ENCODE data around the gene FRMD4A. TPM values are rescaled to one million over a fixed set of nuclear protein-coding genes. Genes with fewer than 3 reads are reported as not detected.

FRMD4A gene
- total and polyA plus RNA-seq, 2 of the 4 experiments (the other 2 are of a cell fraction), result 30.3 to 68.8 TPM

DNA sequence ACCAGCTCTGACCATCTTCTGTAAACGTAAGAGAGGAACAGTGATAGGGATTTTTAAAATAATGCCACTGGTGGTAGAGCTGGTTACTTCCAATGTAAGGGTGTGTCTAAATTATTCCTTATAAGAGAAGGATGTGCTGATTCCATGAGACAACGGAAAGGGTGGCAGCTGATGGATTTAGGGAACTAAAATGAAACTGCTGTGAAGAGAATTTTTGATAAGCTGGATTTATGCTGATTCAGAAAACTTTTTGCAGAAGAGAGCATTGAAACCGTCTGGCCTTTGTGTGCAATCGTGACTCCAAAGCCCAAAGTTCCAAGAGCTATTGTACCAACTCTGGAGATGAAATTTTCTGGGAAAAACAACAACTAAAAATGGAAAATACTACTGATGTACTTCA is 443.0 kb downstream of the FRMD4A start:
- Histone ChIP-seq H3K4ac (ENCODE audit: low read depth, low read length) (no peak overlapping the region), H2BK120ac (ENCODE audit: low read depth, low read length) (no peak overlapping the region), H4K5ac (ENCODE audit: low read depth, low read length) (no peak overlapping the region), H3K4me2 (ENCODE audit: low read depth, low read length) (no peak overlapping the region), H3K9me1 (ENCODE audit: insufficient read depth, low read length) (peaks cover 12% of the 10 kb centered on the region), H3K4me1 (ENCODE audit: control insufficient read depth, insufficient read depth, low read length) (peaks cover 12% of the 10 kb centered on the region), H4K8ac (ENCODE audit: low read depth in 2 of 2, low read length in 2 of 2) (no peak overlapping the region), H3K23ac (ENCODE audit: low read depth, low read length) (no peak overlapping the region), H3K27me3 (ENCODE audit: control insufficient read depth, insufficient read depth, low read length) (no peaks in the 10 kb centered on the region), H2BK15ac (ENCODE audit: low read depth, low read length) (no peak overlapping the region), H2BK5ac (ENCODE audit: low read depth, low read length, poor library complexity, severe bottlenecking) (no peak overlapping the region), H3K79me1 (ENCODE audit: low read depth in 1 of 2, low read length in 2 of 2) (peaks cover 23 to 82% of the 10 kb centered on the region in 2 experiments), H2AK9ac (replicated peaks; ENCODE audit: low read depth, low read length, poor library complexity) (no peak overlapping the region), H3K4me3 (ENCODE audit: insufficient read depth, low read depth, low read length) (no peak overlapping the region), H3K27ac (ENCODE audit: insufficient read depth, low read length) (no peak overlapping the region), H3K56ac (ENCODE audit: extremely low read depth, insufficient read depth, low read length) (no peak overlapping the region), H3K36me3 (ENCODE audit: control insufficient read depth, insufficient read depth, low read length) (no peaks in the 10 kb centered on the region), H3K9ac (ENCODE audit: low read depth, low read length) (no peak overlapping the region), H3K18ac (ENCODE audit: low read depth, low read length) (no peak overlapping the region), H4K20me1 (ENCODE audit: insufficient read depth, low read length) (no peaks in the 10 kb centered on the region), H3K9me3 (ENCODE audit: control insufficient read depth, insufficient read depth, low read length) (no peaks in the 10 kb centered on the region), H2AK5ac (ENCODE audit: low read depth, low read length) (no peak overlapping the region), H2AFZ (replicated peaks; ENCODE audit: low read length, poor library complexity) (no peak overlapping the region), H3K14ac (replicated peaks; ENCODE audit: low read depth, low read length) (no peak overlapping the region), H2BK20ac (ENCODE audit: low read depth, low read length) (no peak overlapping the region), H4K91ac (ENCODE audit: insufficient read depth, low read depth, low read length) (no peak overlapping the region)
- ChIA-PET POLR2A (ENCODE audit: unreplicated experiment) (no interaction called here), CTCF (interaction anchor here (0.6 kb wide), 1 partner anchor 496 kb away, joined by 5 read pairs; no protein-coding TSS in a partner anchor)
- no TSS peak for BruUV-seq (replicated peaks)
- in situ Hi-C loops (cut with MboI; ENCODE audit: low sequenced_read_pairs) (no loop called here), dilution Hi-C loops (cut with HindIII; ENCODE audit: low sequenced_read_pairs, unreplicated experiment) (no loop called here), intact Hi-C loops (cut with micrococcal nuclease) (no loop called here)
- no CpG with 5 or more reads among the region's 4 CpGs for WGBS, 2 experiments (ENCODE audit: extremely low coverage in 2 of 2, insufficient read length in 1 of 2)
- DNase-seq (no peak), ATAC-seq (ENCODE audit: low read depth) (no peak)
- no peak for TF ChIP-seq RCOR1 (IDR thresholded peaks at IDR 0.05; ENCODE audit: insufficient replicate concordance, low read length)
- TF ChIP-seq RAD21 (IDR thresholded peaks at IDR 0.05; ENCODE audit: low read length), result no peak
- TF ChIP-seq, protein P1, sequence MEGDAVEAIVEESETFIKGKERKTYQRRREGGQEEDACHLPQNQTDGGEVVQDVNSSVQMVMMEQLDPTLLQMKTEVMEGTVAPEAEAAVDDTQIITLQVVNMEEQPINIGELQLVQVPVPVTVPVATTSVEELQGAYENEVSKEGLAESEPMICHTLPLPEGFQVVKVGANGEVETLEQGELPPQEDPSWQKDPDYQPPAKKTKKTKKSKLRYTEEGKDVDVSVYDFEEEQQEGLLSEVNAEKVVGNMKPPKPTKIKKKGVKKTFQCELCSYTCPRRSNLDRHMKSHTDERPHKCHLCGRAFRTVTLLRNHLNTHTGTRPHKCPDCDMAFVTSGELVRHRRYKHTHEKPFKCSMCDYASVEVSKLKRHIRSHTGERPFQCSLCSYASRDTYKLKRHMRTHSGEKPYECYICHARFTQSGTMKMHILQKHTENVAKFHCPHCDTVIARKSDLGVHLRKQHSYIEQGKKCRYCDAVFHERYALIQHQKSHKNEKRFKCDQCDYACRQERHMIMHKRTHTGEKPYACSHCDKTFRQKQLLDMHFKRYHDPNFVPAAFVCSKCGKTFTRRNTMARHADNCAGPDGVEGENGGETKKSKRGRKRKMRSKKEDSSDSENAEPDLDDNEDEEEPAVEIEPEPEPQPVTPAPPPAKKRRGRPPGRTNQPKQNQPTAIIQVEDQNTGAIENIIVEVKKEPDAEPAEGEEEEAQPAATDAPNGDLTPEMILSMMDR (conservative IDR thresholded peaks at IDR 0.05; ENCODE audit: low read depth, low read length), result no peak
- no peak for TF ChIP-seq MAFK (IDR thresholded peaks at IDR 0.05; ENCODE audit: low read depth, low read length)
- no peak for TF ChIP-seq FOS (IDR thresholded peaks at IDR 0.05; ENCODE audit: low read depth, low read length)

Measured in IMR-90 (cell line).